Astrocyte (in vitro differentiated cells and primary cell): ENCODE measurements around the gene HIF1AN. TPM values are rescaled to one million over a fixed set of nuclear protein-coding genes. Genes with fewer than 3 reads are reported as not detected.

Experiments used
- DNase-seq: peaks from one replicate; pipeline ENCODE4 v3.0.0-alpha.2; 2010; ENCODE audit warnings: low read depth
- FAIRE-seq: peaks from 2 replicates; lab custom pipeline; 2011; peaks lifted over from hg19 to GRCh38; lab: Jason Lieb, UNC
- H2AFZ ChIP-seq: 2 replicates; pipeline ENCODE4 v1.6.0; 2012; ENCODE audit warnings: low read depth, low read length, inconsistent platforms
- H3K27ac ChIP-seq: 2 replicates; pipeline ENCODE4 v1.5.1; 2011; ENCODE audit warnings: low read depth, low read length, inconsistent platforms
- H3K27me3 ChIP-seq: 2 replicates; pipeline ENCODE4 v1.6.0; 2011; ENCODE audit warnings: low read length, inconsistent platforms; ENCODE audit not compliant: insufficient read depth
- H3K36me3 ChIP-seq: 2 replicates; pipeline ENCODE4 v1.5.1; 2011; ENCODE audit warnings: low read length, inconsistent platforms; ENCODE audit not compliant: insufficient read depth
- H3K4me1 ChIP-seq: 2 replicates; pipeline ENCODE4 v1.5.1; 2011; ENCODE audit warnings: low read length, inconsistent platforms; ENCODE audit not compliant: insufficient read depth
- H3K4me2 ChIP-seq: 2 replicates; pipeline ENCODE4 v1.6.0; 2012; ENCODE audit warnings: low read length, inconsistent platforms
- H3K4me3 ChIP-seq: 2 replicates; pipeline ENCODE4 v1.5.1; 2011; ENCODE audit warnings: low read depth, mild to moderate bottlenecking, low read length, inconsistent platforms; ENCODE audit not compliant: insufficient read depth
- H3K79me2 ChIP-seq: 2 replicates; pipeline ENCODE4 v1.6.0; 2012; ENCODE audit warnings: mild to moderate bottlenecking, low read length, inconsistent platforms; ENCODE audit not compliant: insufficient read depth
- H3K9ac ChIP-seq: 2 replicates; pipeline ENCODE4 v1.6.0; 2012; ENCODE audit warnings: mild to moderate bottlenecking, low read length, inconsistent platforms
- H3K9me3 ChIP-seq: 2 replicates; pipeline ENCODE4 v1.5.1; 2012; ENCODE audit warnings: low read depth, mild to moderate bottlenecking, low read length, inconsistent platforms; ENCODE audit not compliant: insufficient read depth
- H4K20me1 ChIP-seq: 2 replicates; pipeline ENCODE4 v1.6.0; 2012; ENCODE audit warnings: low read length, inconsistent platforms; ENCODE audit not compliant: insufficient read depth
- H3K27ac Mint-ChIP-seq: one replicate; pipeline ENCODE4 v1.8.0; 2021; ENCODE audit warnings: mild to moderate bottlenecking, mixed read lengths; ENCODE audit not compliant: unreplicated experiment
- H3K27me3 Mint-ChIP-seq: one replicate; pipeline ENCODE4 v1.8.0; 2021; ENCODE audit warnings: low read depth, mixed read lengths; ENCODE audit not compliant: unreplicated experiment
- H3K36me3 Mint-ChIP-seq: one replicate; pipeline ENCODE4 v1.8.0; 2021; ENCODE audit warnings: low read depth, mixed read lengths; ENCODE audit not compliant: unreplicated experiment
- H3K4me1 Mint-ChIP-seq: one replicate; pipeline ENCODE4 v1.8.0; 2021; ENCODE audit warnings: low read depth, mixed read lengths; ENCODE audit not compliant: unreplicated experiment
- H3K4me3 Mint-ChIP-seq: one replicate; pipeline ENCODE4 v1.8.0; 2021; ENCODE audit warnings: mild to moderate bottlenecking, moderate library complexity, mixed read lengths; ENCODE audit not compliant: unreplicated experiment
- H3K9me3 Mint-ChIP-seq: one replicate; pipeline ENCODE4 v1.8.0; 2021; ENCODE audit warnings: mild to moderate bottlenecking, mixed read lengths; ENCODE audit not compliant: unreplicated experiment
- CTCF ChIP-seq: IDR thresholded peaks from 2 replicates; pipeline ENCODE4 v1.5.1; 2011; ENCODE audit warnings: low read depth, mild to moderate bottlenecking, inconsistent platforms, low read length, moderate library complexity; ENCODE audit not compliant: insufficient read depth
- EZH2 ChIP-seq: IDR thresholded peaks from 2 replicates; pipeline ENCODE4 v1.6.1; 2012; ENCODE audit warnings: mild to moderate bottlenecking, low read length, inconsistent platforms; ENCODE audit not compliant: insufficient read depth
- total RNA-seq: library from RNA; stranded (reverse); gene quantifications from 2 replicates; pipeline ENCODE4 v1.2.1, GENCODE V29; 2021

HIF1AN gene
- total RNA-seq, 1 donor from 2014 or later = 49.4 TPM

- DNase-seq (no peak), FAIRE-seq (no peak)
- H2AFZ ChIP-seq = no peak overlapping the region
- H3K9me3 Mint-ChIP-seq = peaks cover 2% of the 10 kb centered on the region
- no peak overlapping the region for H3K4me3 Mint-ChIP-seq
- no peak for TF ChIP-seq EZH2
- no peak for TF ChIP-seq CTCF
- peaks cover 2% of the 10 kb centered on the region for H3K27me3 ChIP-seq
- no peaks in the 10 kb centered on the region for H4K20me1 ChIP-seq
- H3K36me3 ChIP-seq = no peaks in the 10 kb centered on the region
- H3K4me2 ChIP-seq = no peak overlapping the region
- H3K27me3 Mint-ChIP-seq = peaks cover 42% of the 10 kb centered on the region
- H3K79me2 ChIP-seq = no peaks in the 10 kb centered on the region
- no peaks in the 10 kb centered on the region for H3K4me1 ChIP-seq
- no peaks in the 10 kb centered on the region for H3K9me3 ChIP-seq
- peaks cover 5% of the 10 kb centered on the region for H3K4me1 Mint-ChIP-seq
- peaks cover 22% of the 10 kb centered on the region for H3K36me3 Mint-ChIP-seq
- no peak overlapping the region for H3K27ac ChIP-seq
- no peak overlapping the region for H3K9ac ChIP-seq
- no peak overlapping the region for H3K4me3 ChIP-seq
- no peak overlapping the region for H3K27ac Mint-ChIP-seq
These were observed 45.2 kb upstream of the HIF1AN start for GRCh38 chr10:100490531-100490930.

GRCh38 chr10:100496567-100496966 is 39.2 kb upstream of the HIF1AN start:
- TF ChIP-seq EZH2 (no peak), CTCF (no peak)
- Histone ChIP-seq H3K27me3 (no peaks in the 10 kb centered on the region), H2AFZ (no peak overlapping the region), H3K4me3 (no peak overlapping the region), H3K4me2 (no peak overlapping the region), H3K4me1 (no peaks in the 10 kb centered on the region), H3K27ac (no peak overlapping the region), H4K20me1 (no peaks in the 10 kb centered on the region), H3K79me2 (no peaks in the 10 kb centered on the region), H3K9me3 (no peaks in the 10 kb centered on the region), H3K36me3 (no peaks in the 10 kb centered on the region), H3K9ac (no peak overlapping the region)
- Mint-ChIP-seq H3K27me3 (peaks cover 22% of the 10 kb centered on the region), H3K36me3 (peaks cover 24% of the 10 kb centered on the region), H3K27ac (no peak overlapping the region), H3K4me3 (no peak overlapping the region), H3K4me1 (peaks cover 2% of the 10 kb centered on the region), H3K9me3 (no peaks in the 10 kb centered on the region)
- DNase-seq (no peak), FAIRE-seq (no peak)

- Histone ChIP-seq H3K9me3 (no peaks in the 10 kb centered on the region), H4K20me1 (no peaks in the 10 kb centered on the region), H3K4me2 (no peak overlapping the region), H3K4me3 (no peak overlapping the region), H3K27me3 (no peaks in the 10 kb centered on the region), H3K27ac (no peak overlapping the region), H3K9ac (no peak overlapping the region), H3K79me2 (no peaks in the 10 kb centered on the region), H3K36me3 (no peaks in the 10 kb centered on the region), H2AFZ (no peak overlapping the region), H3K4me1 (no peaks in the 10 kb centered on the region)
- Mint-ChIP-seq H3K9me3 (no peaks in the 10 kb centered on the region), H3K4me1 (peaks cover 2% of the 10 kb centered on the region), H3K27me3 (peaks cover 22% of the 10 kb centered on the region), H3K4me3 (no peak overlapping the region), H3K27ac (no peak overlapping the region), H3K36me3 (peaks cover 26% of the 10 kb centered on the region)
- DNase-seq (no peak), FAIRE-seq (no peak)
- TF ChIP-seq CTCF (no peak), EZH2 (no peak)
These were observed 37.7 kb upstream of the HIF1AN start for GRCh38 chr10:100498059-100498458.
